Heart left ventricle (tissue), 16 donors: ENCODE data around the gene CDK18. TPM values are rescaled to one million over a fixed set of nuclear protein-coding genes. Genes with fewer than 3 reads are reported as not detected.
A peak's percentile ranks its signal among the peaks of the same experiment; 100 is the strongest.

Experiments used
- ATAC-seq, 4 donors: fragments of 200-7000 bp; cut with Tn5 transposase; one replicate each; pipeline ENCODE4 v1.9.1; 2020 to 2022; ENCODE audit warnings: moderate library complexity in 4 of 4, mild to moderate bottlenecking in 3 of 4, moderate number of reproducible peaks in 1 of 4
- DNase-seq, 5 donors: peaks; one replicate each; pipeline ENCODE4 v3.0.0-alpha.2; 2020
- H3K27ac ChIP-seq, 12 donors: fragments of 200-600 bp; sonication (generic) in 4 of 12; one replicate each; pipeline versions ENCODE4 v1.5.0 to v1.8.0; 2016 to 2022; ENCODE audit warnings: mild to moderate bottlenecking in 2 of 12
- H3K27me3 ChIP-seq, 9 donors: fragments of 200-600 bp; sonication (generic) in 2 of 9; one replicate each; pipeline versions ENCODE4 v1.5.1 to v1.8.0; 2016 to 2022; ENCODE audit warnings: mild to moderate bottlenecking in 3 of 9
- H3K36me3 ChIP-seq, 9 donors: fragments of 200-600 bp; sonication (generic) in 2 of 9; one replicate each; pipeline versions ENCODE4 v1.5.0 to v1.8.0; 2018 to 2022; ENCODE audit warnings: mild to moderate bottlenecking in 2 of 9
- H3K4me1 ChIP-seq, 12 donors: fragments of 200-600 bp; sonication (generic) in 4 of 12; one replicate each; pipeline versions ENCODE4 v1.5.0 to v1.8.0; 2016 to 2022; ENCODE audit warnings: mild to moderate bottlenecking in 3 of 12
- H3K4me3 ChIP-seq, 12 donors: fragments of 200-600 bp; sonication (generic) in 4 of 12; one replicate each; pipeline versions ENCODE4 v1.5.0 to v1.8.0; 2017 to 2022; ENCODE audit warnings: mild to moderate bottlenecking in 9 of 12, moderate library complexity in 4 of 12
- H3K9me3 ChIP-seq, 12 donors: fragments of 200-600 bp; sonication (generic) in 4 of 12; one replicate each; pipeline versions ENCODE4 v1.5.0 to v1.8.0; 2016 to 2022; ENCODE audit warnings: mild to moderate bottlenecking in 1 of 12
- CTCF ChIP-seq, 12 donors: fragments of 200-600 bp; sonication (generic) in 4 of 12; IDR thresholded peaks; one replicate each; pipeline versions ENCODE4 v1.5.0 to v1.8.0; 2018 to 2022; ENCODE audit warnings: antibody characterized with exemption in 12 of 12, mild to moderate bottlenecking in 5 of 12
- POLR2A ChIP-seq, 2 donors: fragments of 450-650 bp; IDR thresholded peaks; one replicate each; pipeline ENCODE4 v1.6.1; 2017; ENCODE audit warnings: antibody characterized with exemption in 2 of 2, mild to moderate bottlenecking in 2 of 2, moderate library complexity in 2 of 2
- WGBS, 4 donors: extraction: QIAGEN DNeasy Blood & Tissue Kit in 2 of 4; methylation state at CpG; one replicate each; pipeline versions ENCODE4 v1.1.5 to v1.1.7; 2013 to 2018; 5-methylcytosine and 5-hydroxymethylcytosine counted together
- intact Hi-C, 10 donors: fragments of 100-400 bp; cut with DNase I; formaldehyde crosslinking; loops; one replicate each; pipeline versions ENCODE4 v1.11.1 to v1.14.2; 2022
- polyA plus RNA-seq, 2 donors: library from polyadenylated mRNA; stranded (reverse); fragments of 200-250 nt; gene quantifications; one replicate each; pipeline ENCODE4 v1.2.3, GENCODE V29; 2013
- total RNA-seq, 9 donors: library from RNA; depleted of rRNA in 2 of 9; stranded (reverse); fragments of >200 nt in 2 of 9; fragmentation: NEBNext Ultra II Directional in 3 of 9; extraction: Animal tissue kit (Norgen Biotek cat#: 25700) in 3 of 9; gene quantifications; one replicate each; pipeline versions ENCODE4 v1.1.0 to v1.2.4, GENCODE V29; 2016 to 2023
- donor health status: ischemic (EF 13 %, LVEDD 7.1; RV severe dilation, severe dysfunction).
- donor health status: healthy with polysubstance abuse.
- donor health status: DM: no; HTN: yes; CAD: no.
- donor health status: DM: no; HTN: no; CAD: no.
- donor health status: ischemic (EF 25% LVEDD 6.9; RV normal size, moderate dysfunction).
- donor health status: ischemic (EF 25% LVEDD 5.7; RV mildly dilated, moderate dysfunction).
- donor health status: healthy.
- donor health status: DM: yes; HTN: yes; CAD: no.
- donor health status: ischemic (EF 35%, LVEDD 5.7; RV mildly dilated, moderate dysfunction).
- donor health status: nonischemic (EF 11% LVEDD 7.7; RV severe dilation, severe dysfunction).
- donor health status: DM: yes; HTN: yes; CAD: no.
- donor health status: PGD.
- donor health status: ischemic (EF 29% LVEDD 5.4; RV normal size, mild dysfunction).
- donor health status: nonischemic (EF 23%, LVEDD 6.1; RV moderate dilation, normal function).

CDK18 gene
- total and polyA plus RNA-seq, 11 donors = 62.5 to 198 (median 141) TPM

- Histone ChIP-seq H3K36me3 (no peaks in the 10 kb centered on the region), H3K4me3 (peak overlapping the region in 4 of 12 donors; percentile 12 to 31 (median 22)), H3K9me3 (no peaks in the 10 kb centered on the region), H3K27me3 (peaks cover 37 to 93% (median 73%) of the 10 kb centered on the region in 9 donors), H3K4me1 (peaks cover 3 to 20% (median 12%) of the 10 kb centered on the region in 12 donors), H3K27ac (no peak overlapping the region)
- intact Hi-C loops = no loop called here
- ATAC-seq = no peak
- DNase-seq = peak in 1 of 5 donors; percentile 8
- 1 to 8% (median 4%) methylated on average over 12 to 47 of the region's 47 CpGs for WGBS, 4 donors
- TF ChIP-seq CTCF (IDR thresholded peaks at IDR 0.05) = no peak
- no peak for TF ChIP-seq POLR2A (IDR thresholded peaks at IDR 0.05)
Measured at GRCh38 chr1:205456383-205456867, 48.0 kb upstream of the CDK18 start.

- Histone ChIP-seq H3K27me3 (peaks cover 37 to 92% (median 67%) of the 10 kb centered on the region in 9 donors), H3K27ac (no peak overlapping the region), H3K4me3 (peak overlapping the region in 4 of 12 donors; percentile 12 to 31 (median 22)), H3K36me3 (no peaks in the 10 kb centered on the region), H3K4me1 (peaks cover 3 to 20% (median 12%) of the 10 kb centered on the region in 12 donors), H3K9me3 (no peaks in the 10 kb centered on the region)
- WGBS, 4 donors = 1 to 8% (median 3%) methylated on average over 14 to 74 of the region's 74 CpGs
- ATAC-seq (no peak), DNase-seq (peak in 2 of 5 donors; percentile 17 to 54)
- TF ChIP-seq POLR2A (IDR thresholded peaks at IDR 0.05) = no peak
- TF ChIP-seq CTCF (IDR thresholded peaks at IDR 0.05) = no peak
- intact Hi-C loops = no loop called here
Measured at GRCh38 chr1:205456868-205457745, 47.4 kb upstream of the CDK18 start.

GRCh38 chr1:205458777-205459566 lies 45.5 kb upstream of the CDK18 start:
- ATAC-seq (peak; percentile 55 to 75 (median 68)), DNase-seq (peak in 2 of 5 donors; percentile 32 to 55)
- TF ChIP-seq POLR2A (IDR thresholded peaks at IDR 0.05) = no peak
- Histone ChIP-seq H3K27me3 (peaks cover 32 to 87% (median 48%) of the 10 kb centered on the region in 9 donors), H3K27ac (no peak overlapping the region), H3K9me3 (no peaks in the 10 kb centered on the region), H3K4me3 (no peak overlapping the region), H3K36me3 (no peaks in the 10 kb centered on the region), H3K4me1 (peaks cover 3 to 20% (median 12%) of the 10 kb centered on the region in 12 donors)
- 49 to 54% (median 51%) methylated on average over 6 of the region's 6 CpGs for WGBS, 4 donors
- intact Hi-C loops = loop anchor here in 1 of 10 donors (2.0 kb wide), 1 partner anchor 20 kb away; no protein-coding TSS in a partner anchor

- Histone ChIP-seq H3K9me3 (no peaks in the 10 kb centered on the region), H3K36me3 (no peaks in the 10 kb centered on the region), H3K27ac (no peak overlapping the region), H3K27me3 (peaks cover 0 to 29% (median 2%) of the 10 kb centered on the region in 9 donors), H3K4me1 (peaks cover 0 to 8% (median 0%) of the 10 kb centered on the region in 12 donors), H3K4me3 (no peak overlapping the region)
- TF ChIP-seq CTCF (IDR thresholded peaks at IDR 0.05) = no peak
- no peak for TF ChIP-seq POLR2A (IDR thresholded peaks at IDR 0.05)
- no peak for ATAC-seq
- intact Hi-C loops = no loop called here
- DNase-seq = no peak
- 79 to 84% (median 82%) methylated on average over 2 of the region's 2 CpGs for WGBS, 4 donors
Measured at GRCh38 chr1:205465392-205465791, 39.1 kb upstream of the CDK18 start.
